Mammary epithelial cell (primary cell): ENCODE results near the gene CBLB.

ENCODE experiments used
- CTCF ChIP-seq, 2 donors: IDR thresholded peaks in 1 of 2; conservative IDR thresholded peaks in 1 of 2; 2 replicates each; pipeline ENCODE4 v1.5.1; 2011 to 2012; ENCODE audit warnings: inconsistent platforms in 2 of 2, low read length in 2 of 2, mild to moderate bottlenecking in 2 of 2, control low read depth in 1 of 2, low read depth in 1 of 2; ENCODE audit not compliant: insufficient read depth in 1 of 2; ENCODE audit errors: extremely low read depth in 1 of 2
- EZH2 ChIP-seq: IDR thresholded peaks from 2 replicates; pipeline ENCODE4 v1.6.1; 2012; ENCODE audit warnings: low read length, inconsistent platforms, borderline replicate concordance

GRCh38 chr3:105851176-105851575 is 17.6 kb downstream of the CBLB start:
- TF ChIP-seq CTCF (conservative IDR thresholded peaks at IDR 0.05 in 1 of 2, IDR thresholded peaks at IDR 0.05 in 1 of 2; ENCODE audit: extremely low read depth in 1 of 2, insufficient read depth in 1 of 2, low read depth in 1 of 2, low read length in 2 of 2) (no peak), EZH2 (no peak)
